ENCODE measurements around the gene KHSRP. TPM values are rescaled to one million over a fixed set of nuclear protein-coding genes. Genes with fewer than 3 reads are reported as not detected.

Gene KHSRP
- total RNA-seq, 2 donors from 2014 or later: 146 to 277 TPM

DNA sequence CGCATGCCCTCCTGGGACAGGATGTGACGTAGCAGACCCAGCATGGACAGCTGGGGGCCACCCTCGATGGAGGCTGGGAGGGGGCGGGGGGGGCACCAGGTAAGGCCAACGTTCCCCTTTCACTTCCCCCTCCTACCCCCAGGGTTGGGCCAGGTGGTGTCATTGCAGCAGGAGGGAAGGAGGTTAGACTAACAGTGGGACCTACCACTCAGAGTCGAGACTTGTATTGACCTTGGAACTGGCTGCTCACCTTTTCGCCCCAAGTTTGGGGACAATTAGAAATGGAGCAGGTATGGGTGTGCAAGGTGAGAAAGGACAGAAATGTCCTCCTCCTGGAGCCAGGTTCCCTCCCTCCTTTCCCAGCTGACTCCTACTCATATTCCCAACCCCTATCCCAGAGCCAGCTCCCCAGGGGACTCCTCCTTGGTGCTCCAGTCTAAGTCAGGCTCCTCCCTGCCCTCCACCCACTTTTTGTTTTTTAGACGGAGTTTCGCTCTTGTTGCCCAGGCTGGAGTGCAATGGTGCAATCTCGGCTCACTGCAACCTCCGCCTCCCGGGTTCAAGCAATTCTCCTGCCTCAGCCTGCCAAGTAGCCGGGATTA is 17.6 kb upstream of the KHSRP start:
- 84% methylated on average over 11 of the region's 13 CpGs for WGBS
- no peak for DNase-seq (ENCODE audit: low spot score)
- Histone ChIP-seq H3K27me3 (replicated peaks; ENCODE audit: insufficient read depth) (no peaks in the 10 kb centered on the region), H3K4me1 (replicated peaks) (no peaks in the 10 kb centered on the region), H3K9me3 (no peaks in the 10 kb centered on the region), H3K27ac (no peak overlapping the region), H3K36me3 (no peaks in the 10 kb centered on the region), H3K4me3 (no peak overlapping the region)
- TF ChIP-seq, protein P1, sequence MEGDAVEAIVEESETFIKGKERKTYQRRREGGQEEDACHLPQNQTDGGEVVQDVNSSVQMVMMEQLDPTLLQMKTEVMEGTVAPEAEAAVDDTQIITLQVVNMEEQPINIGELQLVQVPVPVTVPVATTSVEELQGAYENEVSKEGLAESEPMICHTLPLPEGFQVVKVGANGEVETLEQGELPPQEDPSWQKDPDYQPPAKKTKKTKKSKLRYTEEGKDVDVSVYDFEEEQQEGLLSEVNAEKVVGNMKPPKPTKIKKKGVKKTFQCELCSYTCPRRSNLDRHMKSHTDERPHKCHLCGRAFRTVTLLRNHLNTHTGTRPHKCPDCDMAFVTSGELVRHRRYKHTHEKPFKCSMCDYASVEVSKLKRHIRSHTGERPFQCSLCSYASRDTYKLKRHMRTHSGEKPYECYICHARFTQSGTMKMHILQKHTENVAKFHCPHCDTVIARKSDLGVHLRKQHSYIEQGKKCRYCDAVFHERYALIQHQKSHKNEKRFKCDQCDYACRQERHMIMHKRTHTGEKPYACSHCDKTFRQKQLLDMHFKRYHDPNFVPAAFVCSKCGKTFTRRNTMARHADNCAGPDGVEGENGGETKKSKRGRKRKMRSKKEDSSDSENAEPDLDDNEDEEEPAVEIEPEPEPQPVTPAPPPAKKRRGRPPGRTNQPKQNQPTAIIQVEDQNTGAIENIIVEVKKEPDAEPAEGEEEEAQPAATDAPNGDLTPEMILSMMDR (IDR thresholded peaks at IDR 0.05): no peak
- TF ChIP-seq POLR2A (IDR thresholded peaks at IDR 0.05) (no peak), POLR2AphosphoS5 (IDR thresholded peaks at IDR 0.05) (no peak)
- intact Hi-C loops (cut with DNase I): no loop called here

DNA sequence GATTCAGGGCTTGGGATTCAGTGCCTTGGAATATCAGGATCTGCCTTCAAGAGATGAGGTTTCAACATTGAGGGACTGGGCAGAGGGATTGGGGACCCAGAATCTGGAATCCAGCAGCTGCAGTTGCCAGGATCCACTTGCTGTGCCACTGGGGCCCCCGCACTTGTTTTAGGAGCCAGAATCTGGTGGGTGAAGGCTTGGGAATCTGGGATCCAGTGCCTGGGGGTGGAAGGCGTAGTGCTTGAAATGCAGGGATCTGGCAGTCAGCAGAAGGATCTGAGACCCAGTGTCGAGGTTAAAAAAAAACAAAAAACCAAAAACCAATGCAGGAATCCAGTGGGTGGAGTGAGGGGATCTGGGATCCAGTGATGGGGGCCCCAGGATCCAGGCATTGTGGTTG is 16.3 kb upstream of the KHSRP start:
- TF ChIP-seq, protein P1 (IDR thresholded peaks at IDR 0.05): no peak
- TF ChIP-seq POLR2A (IDR thresholded peaks at IDR 0.05): no peak
- no peak for TF ChIP-seq POLR2AphosphoS5 (IDR thresholded peaks at IDR 0.05)
- no peak for DNase-seq (ENCODE audit: low spot score)
- WGBS: 94% methylated on average over 3 of the region's 3 CpGs
- Histone ChIP-seq H3K4me1 (replicated peaks) (no peaks in the 10 kb centered on the region), H3K36me3 (no peaks in the 10 kb centered on the region), H3K4me3 (no peak overlapping the region), H3K27ac (no peak overlapping the region), H3K9me3 (no peaks in the 10 kb centered on the region), H3K27me3 (replicated peaks; ENCODE audit: insufficient read depth) (no peaks in the 10 kb centered on the region)
- intact Hi-C loops (cut with DNase I): no loop called here

DNA sequence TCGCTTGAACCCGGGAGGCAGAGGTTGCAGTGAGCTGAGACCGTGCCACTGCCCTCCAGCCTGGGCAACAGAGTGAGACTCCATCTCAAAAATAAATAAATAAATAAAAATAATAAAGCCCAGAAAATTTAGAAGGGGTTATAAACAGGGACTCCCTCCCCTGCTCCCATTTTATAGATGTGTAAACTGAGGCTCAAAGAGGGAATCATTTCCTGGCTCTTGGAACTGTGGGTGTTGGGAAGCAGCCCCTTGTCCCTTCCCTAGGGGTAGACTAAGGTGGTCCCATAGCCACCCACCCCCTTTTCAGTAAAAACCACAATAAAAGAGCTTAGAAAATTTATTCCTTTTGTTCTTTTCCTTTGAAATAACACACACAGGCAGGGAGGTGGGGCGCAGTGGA is 15.1 kb upstream of the KHSRP start:
- Histone ChIP-seq H3K4me1 (replicated peaks) (no peaks in the 10 kb centered on the region), H3K27me3 (replicated peaks; ENCODE audit: insufficient read depth) (no peaks in the 10 kb centered on the region), H3K36me3 (no peaks in the 10 kb centered on the region), H3K9me3 (no peaks in the 10 kb centered on the region), H3K27ac (no peak overlapping the region), H3K4me3 (no peak overlapping the region)
- no peak for DNase-seq (ENCODE audit: low spot score)
- intact Hi-C loops (cut with DNase I): no loop called here
- 81% methylated on average over 4 of the region's 4 CpGs for WGBS
- TF ChIP-seq, protein P1 (IDR thresholded peaks at IDR 0.05): no peak
- TF ChIP-seq POLR2A (IDR thresholded peaks at IDR 0.05) (no peak), POLR2AphosphoS5 (IDR thresholded peaks at IDR 0.05) (no peak)

DNA sequence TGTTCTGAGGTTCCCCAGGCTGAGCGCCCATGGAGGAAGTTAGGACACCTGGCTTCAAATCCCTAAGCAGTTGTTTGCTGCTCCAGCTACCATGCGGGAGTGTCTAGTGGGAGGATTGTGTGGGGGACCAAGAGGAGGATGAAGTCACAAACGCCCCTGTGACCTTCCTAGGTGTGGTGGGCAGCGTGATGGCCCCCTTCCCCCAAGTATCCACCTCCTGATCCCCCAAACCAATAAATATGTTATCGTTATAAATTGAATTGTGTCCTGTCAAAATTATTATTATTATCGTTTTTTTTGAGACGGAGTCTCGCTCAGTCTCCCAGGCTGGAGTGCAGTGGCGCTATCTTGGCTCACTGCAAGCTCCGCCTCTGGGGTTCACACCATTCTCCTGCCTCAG is 9.1 kb upstream of the KHSRP start, which contains the start of gene SLC25A41:
TSS of gene SLC25A41 (minus strand) at position 101 of the 400 bp plus-strand sequence. CDS start at position 31, 70 bp downstream.
- no peak within 1 kb of the TSS for H3K4me3 ChIP-seq
- H3K36me3 ChIP-seq: no peaks in the 10 kb centered on the region
- no peak within 1 kb of the TSS for H3K27ac ChIP-seq
- 91% methylated on average over 10 of the region's 10 CpGs for WGBS
- H3K4me1 ChIP-seq (replicated peaks): no peaks in the 10 kb centered on the region
- no peak for DNase-seq (ENCODE audit: low spot score)
- TF ChIP-seq POLR2AphosphoS5 (IDR thresholded peaks at IDR 0.05) (no peak), POLR2A (IDR thresholded peaks at IDR 0.05) (no peak)
- TF ChIP-seq, protein P1 (IDR thresholded peaks at IDR 0.05): no peak
- H3K9me3 ChIP-seq: no peaks in the 10 kb centered on the region
- H3K27me3 ChIP-seq (replicated peaks; ENCODE audit: insufficient read depth): no peaks in the 10 kb centered on the region
- intact Hi-C loops (cut with DNase I): no loop called here

DNA sequence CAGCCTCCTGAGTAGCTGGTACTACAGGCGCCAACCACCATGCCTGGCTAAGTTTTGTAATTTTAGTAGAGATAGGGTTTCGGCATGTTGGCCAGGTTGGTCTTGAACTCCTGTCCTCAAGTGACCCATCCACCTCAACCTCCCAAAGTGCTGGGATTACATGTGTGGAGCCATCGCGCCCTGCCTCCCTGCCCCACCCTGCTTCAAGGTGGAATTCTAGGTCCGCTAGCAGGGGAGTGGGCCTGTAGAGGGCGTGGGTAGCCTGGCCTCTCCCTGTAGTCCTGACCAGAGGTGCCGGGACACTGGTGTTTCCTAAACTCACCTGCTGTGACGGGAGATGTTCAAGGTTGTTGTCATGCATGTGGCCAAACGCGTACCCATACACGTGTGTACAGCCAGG is 8.6 kb upstream of the KHSRP start:
- Histone ChIP-seq H3K36me3 (no peaks in the 10 kb centered on the region), H3K4me3 (no peak overlapping the region), H3K4me1 (replicated peaks) (no peaks in the 10 kb centered on the region), H3K27ac (no peak overlapping the region), H3K9me3 (no peaks in the 10 kb centered on the region), H3K27me3 (replicated peaks; ENCODE audit: insufficient read depth) (no peaks in the 10 kb centered on the region)
- no peak for DNase-seq (ENCODE audit: low spot score)
- TF ChIP-seq, protein P1 (IDR thresholded peaks at IDR 0.05): no peak
- no peak for TF ChIP-seq POLR2AphosphoS5 (IDR thresholded peaks at IDR 0.05)
- no peak for TF ChIP-seq POLR2A (IDR thresholded peaks at IDR 0.05)
- intact Hi-C loops (cut with DNase I): no loop called here
- 86% methylated on average over 11 of the region's 11 CpGs for WGBS
